Stomach (tissue), 9 donors: Measurements from ENCODE around the gene HTRA3. TPM values are rescaled to one million over a fixed set of nuclear protein-coding genes. Genes with fewer than 3 reads are reported as not detected.

Experiments
- DNase-seq, 2 donors: peaks; one replicate each; pipeline versions ENCODE4 v3.0.0 to v3.0.0-alpha.2; 2013 to 2019
- H3K27ac ChIP-seq, 5 donors: fragments of 200-600 bp in 4 of 5; sonication (generic) in 4 of 5; one replicate each; pipeline ENCODE4 v1.5.1; 2013 to 2019; ENCODE audit warnings: mild to moderate bottlenecking in 1 of 5, moderate library complexity in 1 of 5
- H3K27me3 ChIP-seq, 3 donors: fragments of 200-600 bp; sonication (generic); one replicate each; pipeline ENCODE4 v1.5.1; 2017 to 2019; ENCODE audit warnings: mixed run types in 1 of 3
- H3K36me3 ChIP-seq, 4 donors: fragments of 200-600 bp; sonication (generic); 1 replicate in 3 of 4; 2 replicates in 1 of 4; pipeline ENCODE4 v1.5.1; 2016 to 2019
- H3K4me1 ChIP-seq, 4 donors: fragments of 200-600 bp; sonication (generic); one replicate each; pipeline ENCODE4 v1.5.1; 2016 to 2019
- H3K4me3 ChIP-seq, 4 donors: fragments of 200-600 bp; sonication (generic) in 3 of 4; one replicate each; pipeline ENCODE4 v1.5.1; 2016 to 2019; ENCODE audit warnings: mild to moderate bottlenecking in 1 of 4
- H3K9me3 ChIP-seq, 4 donors: fragments of 200-600 bp; sonication (generic); one replicate each; pipeline ENCODE4 v1.5.1; 2016 to 2019
- CTCF ChIP-seq, 7 experiments: fragments of 450-650 bp in 4 of 7; fragments of 200-600 bp in 3 of 7; sonication (generic) in 3 of 7; IDR thresholded peaks; one replicate each; pipeline ENCODE4 v1.5.1; 2016 to 2019; ENCODE audit warnings: antibody characterized with exemption in 7 of 7, control low read depth in 2 of 7, mild to moderate bottlenecking in 1 of 7
- EP300 ChIP-seq: sonication (generic); formaldehyde crosslinking; IDR thresholded peaks from one replicate; pipeline ENCODE4 v1.6.1; 2017; ENCODE audit warnings: antibody characterized with exemption
- POLR2A ChIP-seq, 4 donors: fragments of 450-650 bp; IDR thresholded peaks; one replicate each; pipeline ENCODE4 v1.6.1; 2016; ENCODE audit warnings: antibody characterized with exemption in 4 of 4, control low read depth in 2 of 4, mild to moderate bottlenecking in 1 of 4, moderate library complexity in 1 of 4
- POLR2AphosphoS5 ChIP-seq, 3 donors: sonication (generic); formaldehyde crosslinking; IDR thresholded peaks; one replicate each; pipeline ENCODE4 v1.6.1; 2016; ENCODE audit warnings: antibody characterized with exemption in 3 of 3
- WGBS, 5 donors: extraction: QIAGEN DNeasy Blood & Tissue Kit in 3 of 5; methylation state at CpG; one replicate each; pipeline versions ENCODE4 v1.1.5 to v1.1.7; 2013 to 2018; 5-methylcytosine and 5-hydroxymethylcytosine counted together
- intact Hi-C: fragments of 100-400 bp; cut with DNase I; formaldehyde crosslinking; loops from one replicate; pipeline ENCODE4 v1.15.1; 2023; ENCODE audit warnings: low total_unique reads
- polyA plus RNA-seq, 3 donors: library from polyadenylated mRNA; stranded (reverse); fragments of 200-250 nt; gene quantifications; one replicate each; pipeline ENCODE4 v1.2.3, GENCODE V29; 2013
- total RNA-seq, 5 donors: library from RNA; depleted of rRNA; stranded (reverse); fragments of >200 nt; gene quantifications; one replicate each; pipeline versions ENCODE4 v1.1.0 to v1.2.3, GENCODE V29; 2014 to 2016
- donor health status: healthy with polysubstance abuse.
- donor health status: Bipolar disorder and iron deficiency.
- donor health status: healthy.

HTRA3 gene
- total and polyA plus RNA-seq, 8 donors: 6.6 to 26.8 (median 15.9) TPM

- H3K4me1 ChIP-seq: peaks cover 5 to 28% (median 14%) of the 10 kb centered on the region in 4 donors
- no peak overlapping the region for H3K4me3 ChIP-seq
- TF ChIP-seq CTCF (IDR thresholded peaks at IDR 0.05) (peak in 2 of 7 experiments; percentile 10 to 40), EP300 (no peak)
- peak overlapping the region in 1 of 5 donors; percentile 60 for H3K27ac ChIP-seq
- WGBS, 5 donors: 53 to 63% (median 57%) methylated on average over 6 to 17 of the region's 17 CpGs
- H3K36me3 ChIP-seq: peaks cover 25 to 83% (median 75%) of the 10 kb centered on the region in 4 donors
- no peaks in the 10 kb centered on the region for H3K9me3 ChIP-seq
- DNase-seq: peak in 1 of 2 donors; percentile 66
- intact Hi-C loops: no loop called here
- no peaks in the 10 kb centered on the region for H3K27me3 ChIP-seq
These were observed 31.0 kb upstream of the HTRA3 start for GRCh38 chr4:8238515-8239053.

- Histone ChIP-seq H3K36me3 (peaks cover 24 to 77% (median 69%) of the 10 kb centered on the region in 4 donors), H3K9me3 (no peaks in the 10 kb centered on the region), H3K27ac (no peak overlapping the region), H3K4me3 (no peak overlapping the region), H3K4me1 (peaks cover 5 to 28% (median 14%) of the 10 kb centered on the region in 4 donors), H3K27me3 (no peaks in the 10 kb centered on the region)
- DNase-seq: no peak
- TF ChIP-seq POLR2A (IDR thresholded peaks at IDR 0.05): no peak
- TF ChIP-seq CTCF (IDR thresholded peaks at IDR 0.05): no peak
- no peak for TF ChIP-seq POLR2AphosphoS5 (IDR thresholded peaks at IDR 0.05)
- TF ChIP-seq EP300: no peak
- 95 to 100% (median 97%) methylated on average over 9 to 13 of the region's 13 CpGs for WGBS, 5 donors
- intact Hi-C loops: no loop called here
These were observed 30.3 kb upstream of the HTRA3 start for GRCh38 chr4:8239226-8239625.

- Histone ChIP-seq H3K27me3 (no peaks in the 10 kb centered on the region), H3K4me3 (no peak overlapping the region), H3K27ac (no peak overlapping the region), H3K4me1 (peaks cover 5 to 28% (median 14%) of the 10 kb centered on the region in 4 donors), H3K36me3 (peaks cover 20 to 72% (median 64%) of the 10 kb centered on the region in 4 donors), H3K9me3 (no peaks in the 10 kb centered on the region)
- 82 to 100% (median 94%) methylated on average over 2 to 9 of the region's 9 CpGs for WGBS, 5 donors
- intact Hi-C loops: loop anchor here (5.0 kb wide), 1 partner anchor 168 kb away; no protein-coding TSS in a partner anchor
- DNase-seq: no peak
- TF ChIP-seq POLR2A (IDR thresholded peaks at IDR 0.05): no peak
- no peak for TF ChIP-seq CTCF (IDR thresholded peaks at IDR 0.05)
- TF ChIP-seq EP300: no peak
- no peak for TF ChIP-seq POLR2AphosphoS5 (IDR thresholded peaks at IDR 0.05)
These were observed 29.9 kb upstream of the HTRA3 start for GRCh38 chr4:8239661-8240060.

GRCh38 chr4:8240211-8241041 is 29.1 kb upstream of the HTRA3 start:
- no peak for TF ChIP-seq POLR2AphosphoS5 (IDR thresholded peaks at IDR 0.05)
- no peak for TF ChIP-seq CTCF (IDR thresholded peaks at IDR 0.05)
- no peak for TF ChIP-seq EP300
- TF ChIP-seq POLR2A (IDR thresholded peaks at IDR 0.05): no peak
- no peak overlapping the region for H3K27ac ChIP-seq
- H3K4me1 ChIP-seq: peaks cover 5 to 28% (median 14%) of the 10 kb centered on the region in 4 donors
- H3K4me3 ChIP-seq: no peak overlapping the region
- 74 to 81% (median 77%) methylated on average over 21 to 26 of the region's 26 CpGs for WGBS, 5 donors
- DNase-seq: no peak
- peaks cover 15 to 65% (median 59%) of the 10 kb centered on the region in 4 donors for H3K36me3 ChIP-seq
- no peaks in the 10 kb centered on the region for H3K27me3 ChIP-seq
- intact Hi-C loops: loop anchor here (5.0 kb wide), 1 partner anchor 167 kb away; no protein-coding TSS in a partner anchor
- H3K9me3 ChIP-seq: no peaks in the 10 kb centered on the region
